ENCODE measurements around the gene MRPL27.

The MRPL27 gene

DNA sequence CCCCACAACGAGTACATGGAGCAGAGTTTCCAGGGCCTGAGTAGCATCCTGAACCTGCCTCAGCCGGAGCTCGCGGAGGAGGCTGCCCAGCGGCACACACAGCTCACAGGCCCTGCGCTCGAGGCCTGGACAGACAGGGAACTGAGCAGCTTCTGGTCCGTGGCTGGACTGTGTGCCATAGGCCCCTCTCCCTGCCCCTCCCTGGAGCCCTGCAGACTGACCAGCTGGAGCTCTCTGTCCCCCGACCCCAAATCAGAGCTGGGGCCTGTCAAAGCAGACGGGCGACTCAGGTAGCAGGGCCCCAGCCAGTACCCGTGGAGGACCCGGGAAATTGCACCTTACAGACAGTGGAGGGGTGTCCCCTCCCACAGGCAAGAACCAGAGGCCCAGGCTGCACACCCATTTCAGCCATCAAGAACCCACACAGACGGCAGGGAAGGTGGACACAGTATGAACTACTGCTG, 13.0 kb downstream of the MRPL27 start:
- DNase-seq = no peak

DNA sequence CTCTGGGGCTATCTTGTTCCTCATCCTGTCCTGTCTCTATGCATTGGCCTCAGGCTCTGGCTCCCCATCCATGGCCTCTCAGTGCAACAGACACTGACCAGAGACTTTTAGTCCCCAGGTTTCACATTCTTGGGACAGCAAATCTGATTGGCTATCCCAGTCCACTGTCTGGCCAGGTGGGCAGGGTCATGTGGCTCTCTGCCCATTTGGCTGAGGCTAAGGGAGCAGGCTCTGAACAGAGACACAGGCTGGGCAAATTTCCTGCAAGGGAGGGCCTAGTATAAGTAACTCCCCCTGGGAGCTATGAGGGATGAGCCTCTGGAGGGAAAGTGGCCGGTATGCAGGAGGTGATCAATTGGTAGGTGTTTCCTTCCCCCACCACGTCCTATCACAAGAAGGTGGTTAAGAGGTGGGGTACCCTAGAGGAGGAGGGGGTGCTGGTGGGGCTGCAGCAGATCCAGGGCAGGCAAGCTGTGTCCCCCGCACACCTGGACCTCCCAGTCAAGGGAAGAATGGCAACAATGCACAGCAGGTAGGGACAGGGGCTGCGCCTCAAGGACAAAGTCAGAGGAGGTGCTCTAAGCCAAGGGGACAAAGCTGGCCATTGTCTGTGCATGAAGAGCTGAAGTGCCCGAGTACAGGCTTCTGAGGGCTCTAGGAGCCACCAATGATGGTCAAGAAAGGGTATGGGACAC, 13.8 kb downstream of the MRPL27 start:
- no peak for DNase-seq

GRCh38 chr17:50358177-50358576, 14.8 kb downstream of the MRPL27 start:
- DNase-seq = no peak

DNA sequence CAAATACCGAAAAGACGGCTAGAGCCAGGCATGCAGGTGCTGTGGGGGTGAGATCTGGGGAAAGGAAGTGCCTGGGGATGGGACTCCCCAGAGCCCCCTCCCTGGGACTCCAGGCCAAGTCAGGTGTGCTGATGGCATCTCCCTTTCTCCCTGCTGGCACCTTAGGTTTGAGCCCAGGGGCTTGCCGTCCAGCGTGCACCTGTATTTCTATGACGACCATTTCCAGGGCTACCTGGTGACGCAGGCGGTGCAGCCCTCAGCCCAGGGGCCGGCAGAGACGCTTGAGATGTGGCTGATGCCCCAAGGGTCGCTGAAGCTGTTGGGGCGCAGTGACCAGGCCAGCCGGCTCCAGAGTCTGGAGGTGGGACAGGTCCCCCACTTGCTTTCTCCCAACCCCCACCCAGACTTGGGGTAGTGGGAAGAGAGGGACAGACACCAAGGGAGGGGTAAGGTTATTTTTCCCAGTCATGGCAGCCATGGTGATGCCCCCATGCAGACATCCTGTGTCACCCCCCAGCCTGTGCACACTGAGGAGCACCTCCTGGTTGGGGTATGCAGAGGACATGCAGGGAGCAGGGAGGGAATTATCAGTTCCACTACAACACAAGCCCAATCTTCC, 16.0 kb downstream of the MRPL27 start:
- DNase-seq = no peak

GRCh38 chr17:50356418-50356817, 16.6 kb downstream of the MRPL27 start:
- DNase-seq = no peak

DNA sequence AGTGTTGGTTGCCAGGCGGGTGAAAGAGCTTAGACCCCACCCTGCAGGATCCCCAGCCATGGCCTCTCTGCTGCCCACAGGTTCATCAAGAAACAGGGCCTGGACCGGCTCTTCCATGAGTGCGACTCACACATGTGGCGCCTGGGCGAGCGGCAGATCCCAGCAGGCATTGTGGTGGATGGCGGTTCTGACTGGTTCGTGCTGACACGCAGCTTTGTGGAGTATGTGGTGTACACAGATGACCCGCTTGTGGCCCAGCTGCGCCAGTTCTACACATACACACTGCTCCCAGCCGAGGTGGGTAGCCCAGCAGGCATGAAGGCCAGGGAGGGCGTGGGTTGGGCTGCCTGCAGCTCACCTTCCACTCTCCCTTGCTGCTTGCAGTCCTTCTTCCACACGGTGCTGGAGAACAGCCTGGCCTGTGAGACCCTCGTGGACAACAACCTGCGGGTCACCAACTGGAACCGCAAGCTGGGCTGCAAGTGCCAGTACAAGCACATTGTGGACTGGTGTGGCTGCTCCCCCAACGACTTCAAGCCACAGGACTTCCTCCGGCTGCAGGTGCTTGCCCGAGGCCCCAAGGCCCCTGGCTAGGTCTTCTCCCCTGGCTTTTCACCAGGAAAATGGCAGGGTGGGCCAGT, 17.2 kb downstream of the MRPL27 start:
- no peak for DNase-seq

- no peak for DNase-seq
Measured at GRCh38 chr17:50355336-50355700, 17.7 kb downstream of the MRPL27 start.

- no peak for DNase-seq
Measured at GRCh38 chr17:50354776-50355175, 18.2 kb downstream of the MRPL27 start.

DNA sequence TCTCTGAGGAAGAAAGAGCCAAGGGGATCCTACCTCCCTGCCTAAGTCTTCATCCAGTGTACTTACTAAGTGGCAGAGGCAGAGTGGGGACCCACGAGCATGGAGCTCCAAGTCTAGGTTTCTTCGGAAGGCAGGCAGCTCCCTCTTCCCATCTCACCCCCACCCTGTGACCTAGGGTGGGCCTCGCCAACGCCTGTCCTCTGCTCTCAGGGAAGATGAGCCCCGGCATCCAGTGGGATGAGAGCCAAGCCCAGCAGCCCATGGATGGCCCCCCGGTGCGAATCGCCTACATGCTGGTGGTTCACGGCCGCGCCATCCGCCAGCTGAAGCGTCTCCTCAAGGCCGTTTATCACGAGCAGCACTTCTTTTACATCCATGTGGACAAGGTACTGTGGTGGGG, 18.8 kb downstream of the MRPL27 start:
- no peak for DNase-seq

DNA sequence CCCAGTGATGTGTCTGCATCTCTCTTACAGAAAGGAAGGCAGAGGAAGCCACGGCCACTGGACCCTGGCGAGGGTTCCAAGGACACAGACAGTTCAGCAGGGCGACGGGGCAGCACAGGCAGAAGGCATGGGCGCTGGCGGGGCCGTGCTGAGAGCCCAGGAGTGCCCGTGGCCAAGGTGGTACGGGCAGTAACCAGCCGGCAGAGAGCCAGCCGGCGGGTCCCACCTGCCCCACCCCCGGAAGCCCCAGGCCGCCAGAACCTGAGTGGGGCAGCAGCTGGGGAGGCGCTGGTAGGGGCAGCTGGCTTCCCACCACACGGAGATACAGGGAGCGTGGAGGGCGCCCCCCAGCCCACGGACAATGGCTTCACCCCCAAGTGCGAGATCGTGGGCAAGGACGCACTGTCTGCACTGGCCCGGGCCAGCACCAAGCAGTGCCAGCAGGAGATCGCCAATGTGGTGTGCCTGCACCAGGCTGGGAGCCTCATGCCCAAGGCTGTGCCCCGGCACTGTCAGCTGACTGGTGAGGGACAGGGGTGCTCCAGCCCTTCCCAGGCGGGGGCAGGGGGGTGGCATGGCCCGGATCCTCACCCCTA, 19.3 kb downstream of the MRPL27 start:
- DNase-seq = no peak

- no peak for DNase-seq
Measured at GRCh38 chr17:50352693-50353599, 20.0 kb downstream of the MRPL27 start.

- DNase-seq = no peak
Measured at GRCh38 chr17:50352072-50352692, 20.8 kb downstream of the MRPL27 start.

DNA sequence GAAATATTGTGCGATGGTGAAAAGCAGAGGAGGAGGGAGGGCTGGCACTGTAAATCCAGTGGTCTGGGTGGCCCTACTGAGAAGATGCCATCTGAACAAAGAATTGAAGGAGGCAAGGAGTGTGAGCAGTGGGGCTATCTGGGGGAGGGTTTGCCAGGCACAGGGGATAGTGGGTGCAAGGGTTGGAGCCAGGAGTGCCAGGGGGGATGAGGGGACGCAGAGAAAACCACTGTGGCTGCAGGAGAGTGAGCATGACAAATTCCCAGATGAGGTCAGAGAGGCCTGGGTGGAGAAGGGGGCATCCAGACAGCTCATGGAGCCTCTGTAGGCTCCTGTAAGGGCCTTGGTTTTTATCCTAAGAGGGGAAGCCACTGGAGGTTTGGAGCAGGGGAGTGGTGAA, 22.3 kb downstream of the MRPL27 start:
- no peak for DNase-seq

DNA sequence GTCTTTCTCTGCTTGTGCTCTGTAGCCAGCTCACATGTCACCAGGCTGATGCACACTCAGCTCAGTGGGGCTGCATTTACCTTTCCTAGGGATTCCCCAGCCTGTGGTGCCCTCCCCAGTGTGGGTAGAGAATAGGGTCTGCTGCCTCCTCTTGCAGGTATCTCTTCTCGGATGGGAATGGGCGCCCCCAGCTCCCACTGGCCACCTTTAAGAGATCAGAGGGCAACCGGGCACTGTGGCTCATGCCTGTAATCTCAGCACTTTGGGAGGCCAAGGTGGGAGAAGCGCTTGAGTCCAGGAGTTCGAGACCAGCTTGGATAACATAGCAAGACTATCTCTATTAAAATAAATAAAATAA, 23.8 kb downstream of the MRPL27 start:
- DNase-seq = no peak

DNA sequence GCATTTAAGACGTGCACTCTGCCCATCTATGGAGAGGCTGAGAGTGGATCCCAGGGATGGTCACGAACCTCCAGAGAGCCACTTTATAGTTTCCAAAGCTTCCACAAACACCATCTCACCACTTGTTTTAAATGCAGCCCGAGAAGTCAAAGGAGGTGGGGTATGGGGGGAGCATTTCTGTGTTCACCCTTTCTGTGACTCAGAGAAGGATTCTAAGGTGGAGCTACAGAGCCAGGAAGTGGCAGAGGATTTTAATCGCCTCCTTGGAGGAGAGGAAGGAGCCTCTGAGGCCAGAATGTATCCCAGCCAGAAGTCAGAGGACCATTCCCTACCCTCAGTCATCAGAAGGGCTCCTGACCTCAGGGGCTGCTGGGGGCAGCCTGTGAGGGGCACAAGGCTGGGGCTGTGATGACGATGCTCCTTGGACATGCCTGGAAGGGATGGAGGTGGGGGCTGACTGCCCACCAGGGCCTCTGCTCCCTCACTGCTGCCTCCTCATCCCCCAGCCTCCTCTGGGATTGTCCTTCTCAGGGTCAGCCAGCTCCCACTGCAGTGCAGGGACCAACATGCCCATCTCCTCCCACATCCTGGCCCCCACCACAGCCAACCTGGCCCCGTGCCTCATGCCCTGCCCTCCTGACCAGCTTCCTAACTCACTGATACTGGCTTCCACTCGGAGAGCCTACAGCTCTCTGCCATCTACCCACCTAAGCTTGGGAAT, 24.3 kb downstream of the MRPL27 start:
- DNase-seq = no peak

- no peak for DNase-seq
Measured at GRCh38 chr17:50347894-50348291, 25.1 kb downstream of the MRPL27 start.

GRCh38 chr17:50347117-50347893, 25.7 kb downstream of the MRPL27 start:
- no peak for DNase-seq

DNA sequence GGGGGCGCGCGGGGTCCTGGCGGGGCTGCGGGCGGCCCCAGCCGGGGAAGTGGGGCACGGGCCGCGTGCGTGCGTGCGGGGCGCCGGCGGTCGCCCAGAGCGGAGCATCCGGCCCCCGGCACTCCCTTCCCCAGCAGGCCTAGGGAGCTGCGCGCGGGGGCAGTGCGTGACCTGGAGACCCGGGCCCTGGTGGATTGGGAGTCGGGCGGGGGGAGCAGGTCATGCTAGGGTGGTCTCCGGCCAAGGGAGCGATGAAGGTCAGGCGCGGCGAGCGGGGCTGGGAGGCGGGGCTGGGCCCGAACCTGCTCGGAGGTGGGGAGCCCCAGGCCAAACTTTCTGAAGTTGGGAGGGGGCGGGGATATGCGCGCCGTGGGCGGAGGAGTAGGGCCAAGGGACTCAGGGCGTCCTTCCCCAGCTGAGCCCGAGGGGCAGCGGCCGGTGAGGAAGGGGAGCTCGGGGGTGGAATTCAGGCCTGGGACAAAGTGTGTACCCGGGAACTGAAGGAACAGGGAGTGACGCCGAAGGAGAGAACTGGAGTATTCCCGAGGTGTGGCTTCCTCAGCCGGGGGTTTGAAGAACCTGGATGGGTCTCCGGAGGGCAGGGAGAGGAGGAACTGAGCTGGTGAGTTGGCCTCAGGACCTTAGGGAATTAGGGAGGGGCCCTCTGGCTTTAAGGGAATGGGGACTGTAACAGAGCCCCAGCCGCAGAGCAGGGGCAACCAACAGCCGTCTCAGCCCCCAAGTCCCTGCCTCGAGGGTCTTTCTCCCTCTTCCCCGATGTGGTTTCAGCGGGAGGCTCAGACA, 26.5 kb downstream of the MRPL27 start:
- DNase-seq = peak; percentile 40

DNA sequence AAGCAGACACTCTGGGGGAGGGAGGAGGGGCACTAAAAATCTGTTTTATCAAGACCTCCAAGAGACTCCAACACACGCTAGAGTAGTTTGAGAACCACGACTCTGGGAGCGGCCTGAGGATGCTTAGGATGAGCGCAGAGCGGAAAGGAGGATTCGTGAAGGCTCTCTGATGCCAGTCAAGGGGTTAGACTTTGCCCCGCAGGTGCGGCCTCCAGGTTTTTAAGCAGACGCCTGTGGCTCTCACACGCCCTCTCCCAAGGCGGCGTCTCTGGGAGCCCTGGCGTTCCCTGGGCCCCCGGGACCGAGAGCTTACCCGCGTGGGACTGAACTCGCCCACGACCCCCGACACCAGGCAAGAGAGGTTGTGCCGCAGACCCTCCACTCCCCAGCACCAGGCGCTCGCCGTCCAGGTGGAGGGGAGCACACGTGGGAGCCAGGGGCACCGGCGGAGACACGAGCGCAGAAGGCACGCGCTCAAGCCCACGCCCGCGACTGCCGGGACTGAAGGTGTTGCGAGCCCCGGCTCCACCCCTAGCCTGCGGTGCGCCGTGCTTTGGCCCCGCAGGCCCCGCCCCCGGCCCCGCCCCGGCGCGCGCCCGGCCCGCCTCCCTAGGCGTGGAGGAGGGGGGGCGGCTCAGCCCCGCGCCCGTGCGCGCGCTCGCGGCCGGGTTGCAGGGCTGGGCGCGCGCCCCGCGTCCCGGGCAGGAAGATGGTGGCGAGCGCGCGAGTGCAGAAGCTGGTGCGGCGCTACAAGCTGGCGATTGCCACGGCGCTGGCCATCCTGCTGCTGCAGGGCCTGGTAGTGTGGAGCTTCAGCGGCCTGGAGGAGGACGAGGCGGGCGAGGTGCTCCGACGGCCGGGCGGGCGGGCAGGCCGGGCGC, 27.3 kb downstream of the MRPL27 start, which contains the start of gene XYLT2:
TSS of gene XYLT2 (plus strand) at position 695 of the 881 bp plus-strand sequence. CDS start at position 710, 15 bp downstream.
- DNase-seq = peak; percentile 82

All from NCI-H146 (cell line).